Smooth muscle cell of the brain vasculature (primary cell): ENCODE data around the gene NAPG.
"Not testable (repeated sequence)": the region's sequence is repeated elsewhere in the genome, so short reads cannot be mapped to it uniquely, and the experiment has no call there.

Source experiments
- DNase-seq: peaks from one replicate; pipeline ENCODE4 v3.0.0-alpha.2; 2012; ENCODE audit warnings: low read depth, low spot score

The NAPG gene

DNA sequence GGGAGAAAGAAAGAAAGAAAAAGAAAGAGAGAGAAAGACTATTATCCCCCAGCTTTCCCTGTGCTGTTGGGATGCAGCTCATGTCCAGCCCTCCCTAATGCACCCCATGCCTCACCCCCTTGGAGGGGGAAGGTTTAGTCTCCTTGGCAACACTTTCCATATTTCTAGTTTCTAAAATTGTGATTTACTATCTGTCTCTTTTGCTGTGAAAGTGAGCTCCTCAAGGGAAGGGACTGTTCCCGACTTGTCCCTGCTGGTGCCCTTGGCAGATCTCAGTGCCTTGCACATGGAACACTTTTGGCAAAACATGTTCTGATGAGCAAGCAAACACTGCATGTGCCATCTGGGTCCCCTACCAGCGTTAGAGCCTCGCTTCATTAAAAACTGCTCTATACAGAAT is 11.7 kb upstream of the NAPG start:
- no peak for DNase-seq

DNA sequence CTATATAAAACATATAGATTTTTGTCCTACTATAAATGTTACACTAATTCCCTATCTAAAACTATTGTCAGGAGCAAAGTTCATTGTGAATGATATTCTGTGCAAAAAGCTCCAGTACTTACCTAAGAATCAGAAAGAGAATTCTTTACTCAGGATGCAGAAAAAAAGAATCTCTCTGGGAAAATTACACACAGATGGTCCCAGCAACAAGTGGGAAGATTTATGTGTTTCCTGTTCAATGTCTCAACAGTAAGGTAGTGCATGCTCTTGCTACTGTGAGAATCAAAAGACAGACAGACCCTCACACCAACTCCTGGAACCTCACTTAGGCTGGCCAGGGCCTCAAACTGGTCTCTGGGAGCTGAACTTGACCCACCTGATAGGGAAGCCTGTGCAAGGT is 11.2 kb upstream of the NAPG start:
- DNase-seq, result no peak

DNA sequence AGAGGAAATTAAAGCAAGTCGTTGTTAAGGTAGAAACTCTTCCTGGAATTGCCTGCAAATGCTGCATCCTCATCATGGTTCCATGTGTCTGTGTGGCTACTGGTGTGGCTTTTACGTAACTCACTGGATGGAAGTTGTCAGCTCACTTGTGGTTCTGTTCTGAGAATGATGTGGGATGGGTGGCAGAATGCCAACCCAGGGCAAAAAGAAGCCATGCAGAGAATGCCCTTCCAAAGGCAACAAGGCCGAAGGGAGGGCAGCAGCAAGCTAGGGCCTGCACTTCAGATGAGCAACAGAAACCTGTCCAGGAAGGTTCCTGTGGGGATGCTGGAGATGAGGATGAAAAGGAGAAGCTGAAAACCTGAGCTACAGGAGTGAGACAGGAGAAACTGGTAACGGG is 10.4 kb upstream of the NAPG start:
- DNase-seq, result no peak

DNA sequence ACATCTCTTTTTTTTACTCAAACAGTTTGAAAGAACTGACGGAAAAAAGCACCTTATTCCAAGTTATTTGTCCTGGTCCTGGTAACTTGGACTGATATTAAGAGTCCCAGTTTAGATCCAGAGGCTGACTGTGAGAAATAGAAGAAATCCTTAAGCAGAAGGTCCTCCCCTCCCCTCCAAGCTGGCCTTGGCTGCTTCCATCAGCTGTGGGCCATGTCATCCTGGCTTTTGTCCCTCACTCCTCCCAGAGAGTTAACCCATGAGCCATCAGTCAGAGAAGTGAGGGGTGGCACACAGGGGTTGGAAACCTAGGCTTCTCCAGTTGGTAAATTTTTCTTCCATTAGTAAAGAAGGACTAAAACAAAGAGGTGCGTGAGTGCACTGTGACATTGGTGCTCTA is 9.7 kb upstream of the NAPG start:
- no peak for DNase-seq

DNA sequence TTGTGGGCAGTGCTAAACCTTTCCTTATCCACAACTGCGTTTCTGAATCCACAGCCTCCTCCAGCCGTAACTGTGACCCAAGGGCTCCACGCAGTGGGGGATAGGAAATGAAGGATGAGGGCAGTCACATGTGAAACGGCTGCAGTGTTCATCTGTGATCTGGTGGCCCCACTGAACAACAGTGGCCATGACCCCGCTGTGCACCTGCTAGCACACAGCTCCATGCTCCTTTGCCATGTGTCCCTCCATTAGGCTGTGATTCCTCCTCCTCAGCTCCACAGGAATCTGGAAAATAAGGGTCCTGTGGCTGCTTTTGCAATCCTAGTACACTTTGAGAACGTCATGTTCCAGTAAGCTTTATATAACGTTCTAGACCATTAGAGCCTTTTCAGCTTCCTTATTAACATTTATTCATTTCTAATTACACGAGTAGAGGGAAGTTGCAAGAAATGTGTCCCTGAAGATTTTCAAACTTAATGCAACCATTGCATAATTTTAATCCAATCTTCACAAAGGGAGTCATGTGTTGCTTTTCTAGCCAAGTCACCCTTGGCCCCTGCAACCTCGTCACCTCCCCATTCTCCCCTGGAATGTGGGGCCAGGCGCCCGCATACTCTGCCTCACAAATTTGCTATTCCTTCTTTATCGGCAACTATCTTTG is 7.1 kb upstream of the NAPG start:
- DNase-seq, result no peak

DNA sequence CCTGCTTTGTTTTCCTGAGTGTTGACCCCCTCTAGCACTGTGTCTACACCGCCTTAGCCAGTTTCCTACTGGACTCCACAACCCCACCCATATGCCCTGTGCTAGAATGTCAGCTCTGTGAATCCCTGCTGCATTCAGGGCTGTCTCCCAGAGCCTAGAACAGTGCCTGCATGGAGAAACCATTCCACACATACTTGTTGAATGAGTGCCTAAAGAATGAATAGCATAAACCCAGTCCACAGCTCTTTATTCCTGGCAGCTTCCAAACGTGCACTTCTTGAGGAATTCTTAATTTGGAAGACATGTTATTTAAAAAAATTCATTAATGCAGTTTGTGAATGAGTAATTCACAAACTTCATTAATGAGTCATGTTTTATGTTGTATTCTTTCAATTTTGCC is 6.5 kb upstream of the NAPG start:
- no peak for DNase-seq

DNA sequence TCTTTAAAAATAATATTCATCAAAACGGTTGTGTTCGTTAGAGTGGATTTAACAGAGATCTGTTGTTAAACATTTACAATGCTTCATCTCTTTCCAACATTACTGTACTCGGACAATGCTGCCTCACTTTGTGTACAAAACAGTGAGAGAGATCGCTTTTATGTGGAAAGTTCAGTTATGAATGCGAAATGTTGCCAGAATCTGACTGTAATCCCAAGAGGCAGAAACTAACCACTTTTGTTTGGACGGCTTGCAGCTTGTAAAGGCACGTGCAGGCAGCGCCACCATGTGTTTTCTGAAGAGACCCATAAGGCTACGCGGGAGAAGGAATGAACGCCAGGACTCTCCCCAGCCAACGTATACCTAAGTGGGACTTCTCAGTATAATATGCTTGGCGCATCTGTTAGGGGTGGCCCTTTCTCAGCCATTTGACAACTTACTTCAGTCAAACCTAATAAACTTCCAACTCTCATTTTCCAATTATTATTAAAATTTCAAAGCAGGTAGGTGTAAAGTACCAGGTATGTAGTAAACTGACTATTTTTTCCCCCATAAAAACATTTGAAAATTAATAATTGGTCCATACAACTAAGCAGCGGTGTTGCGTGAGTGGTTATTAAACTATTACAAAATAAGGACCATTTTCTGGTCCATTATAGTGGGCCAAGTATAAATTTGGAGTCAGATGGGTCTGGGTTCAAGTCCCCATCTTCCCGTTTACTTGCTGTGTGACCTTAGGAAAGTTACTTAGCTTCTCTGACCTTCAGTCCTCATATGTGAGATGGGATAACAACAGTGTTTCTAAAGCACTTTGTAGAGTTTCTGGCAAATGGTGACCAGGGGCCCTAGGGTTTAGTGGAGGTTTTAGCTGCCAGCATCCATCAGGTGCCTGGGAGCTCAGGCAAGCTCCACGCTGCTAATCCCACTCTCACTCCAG is 5.6 kb upstream of the NAPG start:
- peak; percentile 87 for DNase-seq

DNA sequence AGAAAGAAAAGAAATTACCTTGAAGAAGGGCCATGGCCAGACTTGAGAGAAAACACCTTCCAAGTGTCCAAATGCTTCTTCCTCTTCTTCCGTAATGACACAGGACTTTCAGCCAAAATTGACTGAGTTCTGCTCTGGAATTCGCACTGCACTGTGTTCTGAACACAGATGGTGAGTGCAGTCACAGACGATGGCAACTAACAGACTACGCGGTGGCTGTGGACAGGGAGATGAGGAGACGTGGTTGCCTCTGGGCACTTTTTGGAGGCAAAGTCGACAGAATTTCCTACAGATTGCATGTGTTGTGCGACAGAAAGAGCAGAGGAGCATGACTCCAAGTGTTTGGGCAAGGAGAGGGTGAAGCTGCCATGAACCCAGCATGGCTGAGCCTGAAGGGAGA is 4.3 kb upstream of the NAPG start:
- DNase-seq, result no peak

DNA sequence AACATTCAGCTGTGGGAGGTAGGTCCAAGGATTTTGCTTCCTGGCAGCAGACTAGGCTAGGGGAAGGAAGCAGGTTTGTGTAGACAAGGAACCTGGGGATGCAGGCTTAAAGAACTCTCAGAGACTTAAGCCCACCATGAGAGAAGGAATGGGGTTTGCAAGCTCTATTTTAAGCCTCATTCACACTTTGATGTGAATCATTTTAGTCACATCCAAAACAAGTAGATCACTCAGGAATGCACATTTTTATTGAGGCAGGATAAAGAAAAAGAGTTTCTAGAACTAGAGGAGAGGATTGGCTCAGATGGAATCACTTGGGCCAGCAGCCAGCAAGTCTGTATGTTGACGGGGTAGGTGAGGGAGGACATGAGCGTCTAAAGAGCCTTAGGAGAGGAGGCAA is 3.3 kb upstream of the NAPG start:
- DNase-seq, result no peak

DNA sequence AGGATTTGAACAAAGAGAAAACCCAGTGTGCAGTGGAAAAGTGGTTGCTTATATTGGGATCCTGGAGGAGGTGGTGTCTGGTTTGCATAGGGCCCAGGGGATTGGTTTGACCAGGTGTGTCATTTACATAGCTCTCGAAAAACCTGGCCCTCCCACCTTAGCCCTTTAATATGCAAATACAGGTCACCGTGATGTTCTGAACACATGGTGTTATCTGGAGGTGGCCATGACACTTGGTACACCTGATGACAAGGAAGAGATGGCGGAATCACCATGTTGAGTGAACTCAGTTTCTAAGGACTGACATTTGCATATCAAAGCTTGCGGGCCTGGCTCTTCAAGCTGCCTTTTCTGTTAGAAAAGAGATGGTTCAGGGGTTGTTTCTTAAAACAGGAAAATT is 2.3 kb upstream of the NAPG start:
- no peak for DNase-seq

DNA sequence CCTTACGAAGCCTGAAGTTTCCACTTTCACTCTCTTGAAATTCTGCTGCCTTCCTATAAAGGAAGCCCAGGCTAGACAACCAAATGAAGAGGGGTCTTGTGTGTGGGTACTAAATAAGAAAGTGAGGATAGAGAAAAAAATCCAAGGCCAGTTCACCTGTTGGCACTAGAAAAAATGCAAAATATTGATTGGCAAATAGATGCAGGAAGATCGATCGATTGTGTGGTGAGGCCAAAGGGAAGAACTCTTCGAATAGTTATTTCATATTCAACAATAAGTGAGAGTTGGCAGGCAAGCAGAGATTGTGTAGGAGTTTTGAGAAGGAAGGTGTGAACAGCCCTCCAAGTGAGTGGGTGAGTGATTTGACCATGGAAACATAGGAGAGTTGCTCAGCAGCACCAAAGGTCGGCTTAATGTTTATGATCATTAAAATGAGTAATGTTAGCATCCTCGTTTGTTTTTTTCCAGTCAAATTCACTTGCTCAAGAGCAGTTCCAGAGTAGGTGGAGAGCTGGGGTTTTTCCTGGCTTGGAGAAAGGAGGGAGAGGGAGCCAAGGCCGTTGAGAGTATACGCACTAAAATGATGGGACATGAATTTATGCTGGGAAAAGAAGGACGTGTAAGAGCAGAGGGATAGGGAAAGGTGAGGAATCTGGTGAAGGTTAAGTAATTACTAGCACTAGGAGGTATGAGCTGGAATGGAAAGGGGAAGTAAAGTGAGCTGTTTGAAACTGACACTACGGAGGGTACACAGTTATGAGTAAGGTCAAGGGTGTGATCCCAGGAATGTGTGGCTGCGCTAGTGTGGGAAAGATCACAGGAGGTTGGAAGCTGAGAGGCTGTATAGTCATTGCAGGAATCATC is 1.1 kb upstream of the NAPG start:
- DNase-seq, result no peak

DNA sequence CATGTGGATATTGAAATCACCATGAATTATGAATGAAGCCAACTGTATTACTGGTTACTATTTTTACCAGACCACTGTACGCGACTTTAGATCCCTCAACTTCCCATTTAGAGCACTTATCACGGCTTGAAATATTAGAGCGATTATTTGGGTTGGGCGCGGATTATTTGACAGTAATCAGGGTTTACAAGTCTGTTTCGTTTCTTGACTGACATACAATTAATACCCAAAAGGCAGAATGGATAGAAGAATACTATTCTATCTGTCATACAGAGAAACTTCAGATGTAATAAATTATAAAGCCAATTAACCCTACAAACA is 496 bp upstream of the NAPG start:
- no peak for DNase-seq

DNA sequence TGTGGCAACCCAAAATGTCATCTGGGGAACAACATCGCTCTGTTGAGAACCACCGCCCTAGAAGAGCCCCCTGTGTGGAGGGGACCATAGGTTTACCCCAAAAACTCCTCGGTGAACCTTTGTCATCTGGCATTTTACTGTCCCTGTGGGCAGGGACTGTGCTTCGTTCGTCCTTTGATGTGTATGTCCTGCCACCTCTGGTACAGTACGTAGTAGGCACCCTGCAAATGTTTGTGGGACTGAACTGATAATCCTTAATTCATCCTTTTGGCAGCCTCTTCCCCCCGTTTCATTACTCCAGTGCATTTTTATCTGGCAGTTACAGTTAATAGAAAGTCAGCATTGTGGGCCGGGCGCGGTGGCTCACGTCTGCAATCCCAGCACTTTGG is 728 bp downstream of the NAPG start:
- DNase-seq, result no peak

DNA sequence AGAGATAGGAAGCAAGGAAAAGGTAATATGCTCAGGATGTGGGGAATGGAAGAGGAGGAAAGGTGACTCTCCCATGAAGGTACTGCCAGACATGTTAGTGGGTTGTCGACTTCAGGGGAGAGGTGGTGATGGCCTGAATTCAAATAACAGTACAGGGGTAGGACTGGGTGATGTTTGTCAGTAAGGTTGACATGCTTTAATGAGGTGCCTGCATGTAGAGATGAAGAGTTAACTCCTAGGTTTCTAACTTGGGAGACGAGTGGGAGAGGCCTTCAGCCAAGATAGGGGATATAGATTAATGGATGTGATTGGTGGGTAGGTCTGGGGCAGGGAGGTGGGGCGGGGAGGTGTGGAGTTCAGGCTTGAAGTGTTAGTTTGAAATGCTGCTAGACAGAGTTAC is 2.6 kb downstream of the NAPG start:
- no peak for DNase-seq

DNA sequence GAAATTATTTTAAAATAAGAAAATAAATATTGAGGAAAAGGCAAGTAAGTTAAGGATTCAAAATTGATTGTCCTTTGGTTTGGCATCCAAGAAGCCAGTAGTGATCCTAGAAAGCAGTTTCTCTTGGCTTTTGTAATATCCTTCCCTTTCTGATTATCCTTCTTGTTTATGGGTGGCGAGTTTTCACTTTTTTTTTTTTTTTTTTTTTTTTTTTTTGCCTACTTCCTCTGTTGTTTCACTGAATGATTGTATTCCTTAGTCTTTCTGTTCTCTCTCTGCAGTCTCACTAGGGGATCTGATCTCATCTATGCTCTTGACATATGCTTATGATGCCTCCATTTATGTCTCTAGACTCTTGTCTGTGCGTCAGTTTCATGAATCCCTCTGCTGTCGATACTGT is 4.2 kb downstream of the NAPG start:
- no peak for DNase-seq

DNA sequence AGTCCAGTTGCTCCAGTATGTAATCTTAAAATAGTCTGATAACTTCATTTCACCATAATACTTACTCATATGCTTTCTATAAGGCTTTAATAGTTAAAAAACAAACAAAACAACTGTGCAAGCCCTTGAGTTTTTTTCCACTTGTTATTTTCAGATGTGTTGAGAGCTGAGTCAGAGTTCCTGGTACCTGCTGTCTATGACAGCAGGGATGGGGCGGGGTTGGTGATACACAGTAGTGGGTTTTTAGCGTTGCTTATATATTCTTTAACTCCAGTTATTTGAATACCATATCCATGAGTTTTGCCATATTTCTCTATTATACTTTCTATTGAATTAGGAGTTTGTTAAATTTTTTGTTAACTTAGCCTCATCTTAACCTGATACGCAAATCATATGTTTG is 5.0 kb downstream of the NAPG start:
- DNase-seq, result no peak

DNA sequence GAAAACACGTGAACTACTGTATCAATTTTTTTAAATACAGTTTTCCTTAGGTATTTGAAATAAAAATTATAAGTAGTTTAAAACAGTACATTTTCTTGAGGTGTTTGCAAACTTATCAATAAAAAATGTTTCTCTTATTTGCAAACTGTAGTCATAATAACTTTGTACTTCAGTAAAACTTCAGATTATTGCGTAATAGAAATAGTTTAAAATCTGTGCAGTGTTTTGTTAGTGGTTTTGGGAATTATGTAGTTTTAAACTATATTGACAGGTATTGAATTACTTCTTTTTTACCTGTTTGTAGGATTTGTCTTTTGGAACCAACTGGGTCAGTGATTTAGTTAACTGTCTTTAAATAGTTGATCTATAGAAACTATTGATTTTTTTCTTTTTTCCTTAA is 7.3 kb downstream of the NAPG start:
- no peak for DNase-seq

DNA sequence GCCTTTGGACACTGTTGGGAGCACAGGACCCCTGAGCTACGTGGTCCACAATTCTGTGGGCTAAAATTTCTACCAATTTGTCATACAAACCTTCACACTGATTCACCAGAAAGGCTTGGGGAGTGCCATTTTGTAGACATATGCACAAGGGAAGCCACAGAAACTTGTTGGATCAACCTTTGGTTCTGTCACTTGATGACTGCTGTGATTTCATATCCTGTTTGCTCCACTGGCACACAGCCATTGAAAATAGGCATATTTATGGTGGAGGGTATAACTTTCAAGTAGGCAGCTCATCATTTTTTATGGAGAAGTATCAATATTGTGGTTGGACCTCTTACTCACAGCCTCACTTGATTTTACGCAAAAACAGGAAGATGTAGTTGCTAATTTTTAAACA is 10.5 kb downstream of the NAPG start:
- DNase-seq, result no peak

DNA sequence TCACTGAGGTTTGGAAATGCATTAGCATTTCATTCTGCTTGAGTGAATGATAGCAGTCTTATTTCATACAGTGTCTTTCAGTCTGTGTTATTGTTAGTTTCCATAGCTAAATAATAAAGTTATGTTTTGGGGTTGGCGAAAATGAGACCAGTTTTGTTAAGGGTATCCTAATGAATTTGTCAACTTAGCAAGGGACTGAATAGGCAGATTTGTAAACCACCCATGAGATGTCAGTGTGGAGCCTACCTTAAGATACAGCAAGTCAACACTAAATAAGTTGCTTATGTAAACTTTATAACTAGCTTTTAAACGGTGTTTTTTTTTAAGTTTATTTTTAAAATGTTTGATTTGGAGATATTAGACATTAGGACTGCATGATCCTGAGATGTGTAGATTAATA is 11.9 kb downstream of the NAPG start:
- DNase-seq, result no peak

DNA sequence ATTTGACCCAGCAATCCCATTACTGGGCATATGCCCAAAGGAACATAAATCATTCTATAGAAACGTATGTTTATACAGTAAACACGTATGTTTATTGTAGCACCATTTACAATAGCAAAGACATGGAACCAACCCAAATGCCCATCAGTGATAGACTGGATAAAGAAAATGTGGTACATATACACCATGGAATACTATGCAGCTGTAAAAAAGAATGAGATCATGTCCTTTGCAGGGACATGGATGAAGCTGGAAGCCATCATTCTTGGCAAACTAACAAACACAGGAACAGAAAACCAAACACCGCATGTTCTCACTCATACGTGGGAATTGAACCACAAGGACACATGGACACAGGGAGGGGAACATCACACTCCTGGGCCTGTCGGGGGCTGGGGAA is 13.3 kb downstream of the NAPG start:
- not testable (repeated sequence) for DNase-seq

DNA sequence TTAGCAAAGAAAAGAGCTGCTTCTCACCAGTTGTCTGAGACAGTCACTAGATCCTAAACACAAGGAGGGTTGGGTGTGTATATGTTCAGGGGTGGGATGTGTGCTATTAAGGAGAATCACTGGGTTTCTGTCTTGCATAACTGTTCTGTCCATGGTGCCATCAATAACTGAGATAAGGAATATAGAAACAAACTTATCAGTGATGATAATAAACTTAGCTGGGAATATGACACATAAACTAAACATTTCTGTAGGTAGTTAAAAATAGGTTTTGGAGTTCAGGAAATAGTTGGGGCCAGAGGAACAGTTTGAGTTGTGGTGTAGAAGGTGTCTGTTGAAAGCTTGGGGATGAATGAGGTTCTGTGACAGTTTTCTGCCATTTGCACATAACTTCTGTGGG is 17.4 kb downstream of the NAPG start:
- no peak for DNase-seq

DNA sequence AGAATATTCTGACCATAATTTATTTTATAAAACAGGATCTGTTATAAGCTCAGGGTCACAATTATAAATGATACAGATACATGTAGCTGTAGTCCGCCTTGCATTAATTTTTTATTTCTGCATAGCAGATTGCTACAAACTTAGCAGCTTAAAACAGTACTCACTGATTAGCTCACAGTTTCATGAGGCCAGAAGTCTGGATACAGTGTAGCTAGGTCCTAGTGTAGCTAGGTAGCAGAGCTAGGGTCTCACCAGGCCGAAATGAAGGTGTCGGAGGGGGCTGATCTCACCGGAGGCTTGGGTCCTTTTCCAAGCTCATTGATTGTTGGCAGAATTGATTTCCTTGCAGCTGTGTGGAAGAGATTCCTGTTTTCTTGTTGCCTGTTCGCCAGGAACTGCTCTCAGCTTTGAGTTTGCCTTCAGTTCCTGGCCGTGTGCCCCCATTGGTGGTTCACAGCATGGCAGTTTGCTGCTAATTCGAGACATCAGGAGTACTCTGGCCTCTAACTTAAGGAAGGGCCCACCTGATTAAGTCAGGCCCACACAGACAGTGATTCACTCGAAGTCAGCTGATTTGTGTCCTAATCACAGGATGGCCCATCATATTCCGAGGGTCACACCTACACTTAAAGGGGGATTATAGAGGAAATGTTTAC is 18.4 kb downstream of the NAPG start:
- DNase-seq, result no peak
